Stomach (tissue), 4 donors: ENCODE data around the gene COG5.

Experiments used
- EP300 ChIP-seq: sonication (generic); formaldehyde crosslinking; IDR thresholded peaks from one replicate; pipeline ENCODE4 v1.6.1; 2017; ENCODE audit warnings: antibody characterized with exemption
- POLR2A ChIP-seq, 4 donors: fragments of 450-650 bp; IDR thresholded peaks; one replicate each; pipeline ENCODE4 v1.6.1; 2016; ENCODE audit warnings: antibody characterized with exemption in 4 of 4, control low read depth in 2 of 4, mild to moderate bottlenecking in 1 of 4, moderate library complexity in 1 of 4
- POLR2AphosphoS5 ChIP-seq, 3 donors: sonication (generic); formaldehyde crosslinking; IDR thresholded peaks; one replicate each; pipeline ENCODE4 v1.6.1; 2016; ENCODE audit warnings: antibody characterized with exemption in 3 of 3
- TF ChIP-seq, protein P1 (sequence below), 7 experiments: fragments of 450-650 bp in 4 of 7; fragments of 200-600 bp in 3 of 7; sonication (generic) in 3 of 7; IDR thresholded peaks; one replicate each; pipeline ENCODE4 v1.5.1; 2016 to 2019; ENCODE audit warnings: antibody characterized with exemption in 7 of 7, control low read depth in 2 of 7, mild to moderate bottlenecking in 1 of 7

DNA sequence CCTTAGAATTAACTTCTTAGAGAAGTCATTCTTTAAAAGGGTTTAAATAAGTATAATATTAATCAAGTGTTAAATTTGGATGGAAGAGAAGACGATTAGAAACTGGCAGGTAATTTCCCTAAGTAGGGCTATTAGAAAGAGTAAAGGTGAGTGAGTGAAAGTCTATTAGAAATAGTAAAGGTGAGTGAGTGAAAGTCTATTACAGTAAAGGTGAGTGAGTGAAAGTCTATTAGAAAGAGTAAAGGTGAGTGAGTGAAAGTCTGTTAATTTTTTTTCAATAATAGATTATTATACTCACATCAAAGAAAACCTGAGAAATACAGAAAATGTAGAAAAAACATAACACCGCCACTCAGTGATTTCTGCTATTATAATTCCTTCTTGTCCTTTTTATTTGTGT, 405.7 kb downstream of the COG5 start:
- TF ChIP-seq, protein P1, sequence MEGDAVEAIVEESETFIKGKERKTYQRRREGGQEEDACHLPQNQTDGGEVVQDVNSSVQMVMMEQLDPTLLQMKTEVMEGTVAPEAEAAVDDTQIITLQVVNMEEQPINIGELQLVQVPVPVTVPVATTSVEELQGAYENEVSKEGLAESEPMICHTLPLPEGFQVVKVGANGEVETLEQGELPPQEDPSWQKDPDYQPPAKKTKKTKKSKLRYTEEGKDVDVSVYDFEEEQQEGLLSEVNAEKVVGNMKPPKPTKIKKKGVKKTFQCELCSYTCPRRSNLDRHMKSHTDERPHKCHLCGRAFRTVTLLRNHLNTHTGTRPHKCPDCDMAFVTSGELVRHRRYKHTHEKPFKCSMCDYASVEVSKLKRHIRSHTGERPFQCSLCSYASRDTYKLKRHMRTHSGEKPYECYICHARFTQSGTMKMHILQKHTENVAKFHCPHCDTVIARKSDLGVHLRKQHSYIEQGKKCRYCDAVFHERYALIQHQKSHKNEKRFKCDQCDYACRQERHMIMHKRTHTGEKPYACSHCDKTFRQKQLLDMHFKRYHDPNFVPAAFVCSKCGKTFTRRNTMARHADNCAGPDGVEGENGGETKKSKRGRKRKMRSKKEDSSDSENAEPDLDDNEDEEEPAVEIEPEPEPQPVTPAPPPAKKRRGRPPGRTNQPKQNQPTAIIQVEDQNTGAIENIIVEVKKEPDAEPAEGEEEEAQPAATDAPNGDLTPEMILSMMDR (IDR thresholded peaks at IDR 0.05) = no peak
- TF ChIP-seq EP300 = no peak
- TF ChIP-seq POLR2A (IDR thresholded peaks at IDR 0.05) = no peak
- no peak for TF ChIP-seq POLR2AphosphoS5 (IDR thresholded peaks at IDR 0.05)
